GM19467 (cell line): Measurements from ENCODE around the gene CBX3.
"Not testable (repeated sequence)": the region's sequence is repeated elsewhere in the genome, so short reads cannot be mapped to it uniquely, and the experiment has no call there.

Experiments used
- ATAC-seq: cut with Tn5 transposase; IDR thresholded peaks from one replicate; pipeline ENCODE4 v1.9.1; 2021; ENCODE audit warnings: mild to moderate bottlenecking, moderate library complexity; ENCODE audit not compliant: unreplicated experiment

The CBX3 gene

DNA sequence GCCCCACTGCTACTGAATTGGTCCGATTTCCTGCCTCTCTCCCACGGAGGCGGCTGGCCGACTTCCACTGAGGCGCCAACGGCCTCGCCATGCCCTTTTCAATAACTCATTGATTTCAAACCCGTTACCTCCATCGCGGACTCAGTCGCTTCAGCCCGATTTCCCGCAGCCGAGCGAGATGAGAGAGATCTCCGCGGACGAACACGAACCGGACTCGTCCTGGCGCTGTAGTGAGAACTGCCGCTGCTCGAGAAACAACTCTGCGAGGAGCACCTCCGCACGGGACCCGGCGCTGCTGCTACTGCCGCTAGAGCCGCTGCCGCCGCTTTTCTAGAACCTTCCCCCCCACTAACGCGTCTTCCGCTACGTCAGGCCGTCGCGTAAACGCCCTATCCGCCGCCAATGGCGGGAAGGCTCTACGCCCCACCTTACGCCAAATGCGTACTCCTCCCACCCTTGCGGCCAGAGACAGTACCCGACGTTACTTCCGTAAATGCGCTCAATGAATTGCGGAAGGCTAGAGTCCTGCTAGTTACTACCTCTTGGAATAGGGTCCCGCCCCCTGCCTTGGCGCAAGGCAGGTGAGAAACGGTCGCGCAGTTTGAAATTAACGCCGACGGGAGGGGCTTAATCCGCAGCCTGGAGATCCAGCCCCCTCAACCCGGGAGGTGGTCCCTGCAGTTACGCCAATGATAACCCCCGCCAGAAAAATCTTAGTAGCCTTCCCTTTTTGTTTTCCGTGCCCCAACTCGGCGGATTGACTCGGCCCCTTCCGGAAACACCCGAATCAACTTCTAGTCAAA is 900 bp upstream of the CBX3 start, which contains the start of gene HNRNPA2B1:
HNRNPA2B1 (minus strand) TSS at position 303 of the 803 bp plus-strand sequence; CDS start at position 134, 169 bp downstream.
- ATAC-seq = peak; percentile 57

DNA sequence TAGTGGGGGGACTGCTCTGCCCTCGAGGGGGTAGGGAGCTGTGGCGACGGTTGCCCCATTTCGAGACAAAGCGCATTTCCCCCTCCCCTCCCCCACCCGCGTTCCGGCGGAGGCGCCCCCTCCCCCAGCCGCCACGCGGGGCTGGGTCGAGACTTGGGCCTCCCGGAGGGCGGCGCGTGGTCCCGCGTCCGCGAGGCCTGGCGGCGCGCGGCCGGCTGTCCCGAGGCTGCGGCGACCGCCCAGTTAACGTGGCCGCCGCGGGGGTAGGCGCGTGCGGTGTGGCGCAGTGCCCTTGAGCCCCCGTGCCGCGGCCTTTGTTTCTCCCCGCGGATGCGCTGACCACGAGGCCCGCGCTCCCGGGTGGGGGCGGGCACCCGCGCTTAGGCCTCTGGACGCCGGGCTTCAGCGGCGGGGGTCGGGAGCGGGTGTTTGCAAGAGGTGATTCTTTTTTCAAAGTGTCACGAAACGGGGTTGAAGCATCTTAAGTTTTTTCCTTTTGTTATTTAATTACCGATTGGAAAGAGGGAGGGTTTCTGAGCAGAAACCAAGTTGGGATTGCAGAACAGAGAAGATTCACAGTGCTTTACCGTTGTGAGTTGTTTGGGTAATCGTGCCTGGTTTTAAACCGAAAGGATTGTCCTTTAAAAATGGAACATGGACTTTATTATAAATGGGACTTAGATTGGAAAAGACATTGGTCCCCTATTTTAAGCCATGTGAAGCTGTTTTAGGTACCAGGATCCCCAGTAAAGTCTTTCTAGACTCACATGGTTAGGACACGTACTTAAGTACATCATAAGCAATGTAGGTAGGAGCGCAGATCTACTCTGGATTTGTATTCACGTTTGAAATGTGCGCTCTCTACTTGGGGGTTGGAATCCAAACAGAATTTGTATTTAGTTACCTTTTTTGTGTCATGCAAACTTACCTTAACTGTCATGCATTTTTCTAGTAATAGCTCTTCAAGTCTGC is 760 bp downstream of the CBX3 start:
- peak; percentile 6 for ATAC-seq

- ATAC-seq = no peak
Measured at GRCh38 chr7:26203016-26203415, 1.5 kb downstream of the CBX3 start.

GRCh38 chr7:26208040-26208439 is 6.5 kb downstream of the CBX3 start:
- no peak for ATAC-seq

- no peak for ATAC-seq
Measured at GRCh38 chr7:26212921-26213718, 11.6 kb downstream of the CBX3 start.

DNA sequence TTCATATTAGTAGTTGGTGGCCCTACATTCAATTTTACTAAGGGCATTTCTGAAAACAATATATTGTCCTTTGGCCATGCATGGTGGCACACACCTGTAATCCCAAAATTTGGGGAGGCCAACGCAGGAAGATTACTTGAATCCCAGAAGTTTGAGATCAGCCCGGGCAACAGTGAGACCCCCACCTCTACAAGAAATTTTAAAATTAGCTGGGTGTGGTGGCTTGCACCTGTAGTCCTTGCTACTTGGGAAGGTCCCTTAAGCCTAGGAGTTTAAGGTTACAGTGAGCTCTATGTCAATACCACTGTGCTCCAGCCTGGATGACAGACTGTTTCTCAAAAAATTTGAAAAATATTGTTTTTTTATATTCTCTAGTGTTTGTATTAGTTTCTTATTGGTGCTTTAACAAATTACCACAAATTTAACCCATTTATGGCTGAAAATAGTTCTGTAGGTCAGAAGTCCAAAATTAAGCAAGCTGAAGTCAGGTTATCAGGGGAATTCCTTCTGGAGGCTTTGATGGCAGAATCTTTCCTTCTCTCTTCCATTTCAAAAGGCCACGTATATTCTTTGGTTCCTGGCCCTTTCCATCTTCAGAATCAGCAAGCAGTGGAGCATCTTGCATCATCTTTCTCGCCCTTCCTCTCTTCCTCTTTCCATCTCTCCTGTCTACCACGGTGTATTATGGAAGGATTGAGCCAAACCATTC is 12.4 kb downstream of the CBX3 start:
- ATAC-seq = no peak

DNA sequence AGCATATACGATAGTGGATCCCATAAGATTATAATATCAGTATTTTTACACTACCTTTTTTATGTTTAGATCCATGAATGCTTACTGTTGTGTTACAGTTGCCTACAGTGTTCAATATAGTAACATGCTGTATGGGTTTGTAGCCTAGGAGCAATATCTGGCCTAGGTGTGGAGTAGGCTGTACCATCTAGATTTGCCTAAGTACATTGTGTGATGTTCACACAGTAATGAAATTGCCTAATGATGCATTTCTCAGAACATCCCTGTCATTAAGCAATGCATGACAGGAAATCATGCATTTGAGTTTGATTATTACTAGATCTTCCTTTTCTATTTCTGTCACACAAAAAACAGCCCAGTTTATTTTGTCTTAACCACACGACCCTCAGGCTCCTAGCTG is 14.5 kb downstream of the CBX3 start:
- ATAC-seq = no peak

DNA sequence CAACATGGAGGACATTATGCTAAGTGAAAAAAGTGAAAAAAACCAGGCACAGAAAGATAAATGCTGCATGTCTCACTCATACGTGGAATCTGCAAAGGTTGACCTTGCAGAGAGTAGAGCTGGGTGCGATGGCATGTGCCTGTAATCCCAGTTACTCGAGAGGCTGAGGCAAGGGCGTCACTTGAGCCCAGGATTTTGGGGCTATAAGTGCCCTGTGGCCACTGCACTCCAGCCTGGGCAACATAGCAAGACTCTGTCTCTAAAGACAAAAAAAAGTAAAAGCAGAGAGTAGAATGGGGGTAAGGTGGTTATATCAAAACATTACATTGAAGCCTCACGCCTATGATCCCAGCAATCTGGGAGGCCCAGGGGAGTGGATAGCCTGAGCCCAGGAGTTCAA is 22.8 kb downstream of the CBX3 start:
- no peak for ATAC-seq

DNA sequence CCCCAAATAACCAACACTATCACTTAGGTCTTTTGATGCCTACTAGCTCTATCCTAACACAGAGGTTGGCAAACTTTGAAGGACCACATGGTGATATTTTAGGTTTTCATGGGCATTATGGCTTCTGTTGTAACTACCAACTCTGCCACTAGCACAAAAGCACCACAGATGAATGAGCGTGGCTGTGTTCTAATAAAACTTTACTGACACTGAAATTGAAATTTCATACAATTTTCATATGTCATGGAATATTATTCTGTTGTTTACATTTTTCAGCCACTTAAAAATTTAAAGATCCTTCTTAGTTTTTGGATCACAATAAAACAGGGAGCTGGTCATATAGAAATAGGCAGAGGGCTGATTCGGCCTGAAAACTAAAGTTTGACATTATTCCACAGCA is 26.4 kb downstream of the CBX3 start:
- no peak for ATAC-seq

DNA sequence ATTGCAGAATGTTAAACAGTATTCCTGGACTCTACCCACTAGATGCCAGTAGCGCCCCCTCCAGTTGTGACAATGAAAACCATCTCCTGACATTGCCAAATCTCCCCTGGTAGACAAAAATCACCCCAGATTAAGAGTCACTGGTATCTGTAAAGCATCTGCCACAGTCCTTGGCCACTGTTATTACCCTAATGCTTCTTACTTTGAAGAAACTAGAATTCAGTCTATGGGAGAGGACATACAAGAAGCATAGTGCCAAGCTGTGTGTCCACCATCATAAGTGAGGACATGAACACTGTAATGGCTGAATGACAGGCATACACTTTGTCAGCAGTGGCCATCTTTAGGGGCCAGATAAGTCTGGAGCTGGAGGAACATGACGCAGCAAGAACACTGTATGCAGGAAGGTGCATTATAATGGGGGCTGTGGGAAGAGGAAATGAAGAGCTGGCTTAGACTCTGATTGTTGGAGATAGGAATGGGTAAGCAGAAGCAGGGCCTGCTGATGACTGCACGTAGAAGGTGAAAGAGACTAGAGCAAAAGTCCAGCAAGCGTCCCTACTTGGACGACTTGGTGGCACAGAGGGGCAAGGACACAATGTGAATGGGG is 32.5 kb downstream of the CBX3 start:
- no peak for ATAC-seq

DNA sequence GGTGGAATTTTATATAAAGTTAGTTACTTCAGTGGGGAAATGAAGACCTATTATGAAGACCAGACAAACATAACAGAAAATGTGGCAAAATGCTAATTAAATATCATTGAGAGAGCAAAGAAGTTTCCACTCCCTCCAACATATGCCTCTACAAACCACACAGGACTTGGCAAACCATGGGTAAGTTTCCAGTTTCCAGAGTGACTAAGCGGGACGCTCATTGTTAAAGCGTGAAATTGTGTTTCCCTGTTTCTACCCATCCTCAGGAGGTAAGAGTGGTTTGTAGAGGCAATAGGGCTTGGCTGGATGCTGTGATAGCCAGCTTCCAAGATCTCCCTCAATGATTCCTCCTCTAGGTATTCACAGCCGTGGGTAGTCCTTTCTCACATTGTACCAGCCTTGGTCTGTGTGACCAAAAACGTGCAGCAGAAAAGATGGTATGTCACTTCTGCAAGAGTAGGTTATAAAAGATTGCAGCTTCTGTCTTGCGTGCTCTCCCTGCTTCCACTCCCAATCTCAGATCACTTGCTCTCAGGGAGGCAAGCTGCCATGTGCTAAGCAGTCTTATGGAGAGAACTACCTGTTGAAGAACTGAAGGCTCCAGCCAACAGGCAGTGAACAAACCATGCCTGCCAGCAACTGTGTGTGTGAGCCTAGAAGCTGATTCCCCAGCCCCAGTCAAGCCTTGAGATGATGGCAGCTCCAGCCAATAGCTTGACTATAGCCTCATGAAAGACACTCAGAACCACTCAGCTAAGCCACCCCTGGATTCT is 35.7 kb downstream of the CBX3 start:
- no peak for ATAC-seq

- no peak for ATAC-seq
Measured at GRCh38 chr7:26238032-26238431, 36.5 kb downstream of the CBX3 start.

GRCh38 chr7:26245150-26245549 is 43.6 kb downstream of the CBX3 start:
- no peak for ATAC-seq

DNA sequence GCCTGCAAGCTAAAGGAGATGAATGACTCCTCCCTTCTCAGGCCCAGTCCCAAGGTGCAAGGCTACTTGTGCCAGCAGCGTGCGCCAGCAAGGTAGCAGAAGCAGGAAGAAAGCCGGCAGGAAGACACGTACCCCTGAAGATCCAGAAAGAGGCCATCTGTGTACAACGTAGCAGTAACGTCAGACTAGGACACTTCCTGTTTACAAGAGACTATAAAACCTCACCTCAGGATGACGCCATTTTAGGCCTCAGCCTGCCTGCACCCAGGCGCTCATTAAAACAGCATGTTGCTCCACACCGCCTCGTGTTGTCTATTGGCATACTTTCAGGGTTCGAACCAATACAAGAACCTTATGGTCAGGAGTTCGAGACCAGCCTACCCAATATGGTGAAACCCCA is 48.7 kb downstream of the CBX3 start:
- ATAC-seq = no peak

DNA sequence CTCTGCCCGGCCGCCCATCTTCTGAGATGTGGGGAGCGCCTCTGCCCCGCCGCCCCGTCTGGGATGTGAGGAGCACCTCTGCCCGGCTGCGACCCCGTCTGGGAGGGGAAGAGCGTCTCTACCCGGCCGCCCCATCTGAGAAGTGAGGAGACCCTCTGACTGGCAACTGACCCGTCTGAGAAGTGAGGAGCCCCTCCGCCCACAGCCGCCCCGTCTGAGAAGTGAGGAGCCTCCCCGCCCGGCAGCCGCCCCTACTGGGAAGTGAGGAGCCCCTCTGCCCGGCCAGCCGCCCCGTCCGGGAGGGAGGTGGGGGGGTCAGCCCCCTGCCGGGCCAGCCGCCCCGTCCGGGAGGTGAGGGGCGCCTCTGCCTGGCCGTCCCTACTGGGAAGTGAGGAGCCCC is 60.3 kb downstream of the CBX3 start:
- not testable (repeated sequence) for ATAC-seq
